GM12875 (cell line): ENCODE data around the gene ZNRF3.

Source experiments
- H3K4me3 ChIP-seq: one replicate; pipeline ENCODE4 v1.5.1; 2011; ENCODE audit warnings: low read depth, low read length, control low read depth
- CTCF ChIP-seq: IDR thresholded peaks from 2 replicates; pipeline ENCODE4 v1.5.1; 2011; ENCODE audit warnings: low read depth, mild to moderate bottlenecking, control low read depth, inconsistent platforms, low read length, moderate library complexity, borderline replicate concordance; ENCODE audit not compliant: insufficient read depth

The ZNRF3 gene

GRCh38 chr22:28892175-28892731 lies 8.9 kb downstream of the ZNRF3 start:
- no peak overlapping the region for H3K4me3 ChIP-seq
- TF ChIP-seq CTCF = no peak

GRCh38 chr22:28893810-28894209 lies 10.4 kb downstream of the ZNRF3 start:
- no peak for TF ChIP-seq CTCF
- H3K4me3 ChIP-seq = no peak overlapping the region

- TF ChIP-seq CTCF = no peak
- no peak overlapping the region for H3K4me3 ChIP-seq
Measured at GRCh38 chr22:28894334-28894733, 11.0 kb downstream of the ZNRF3 start.

GRCh38 chr22:28894807-28895206 lies 11.4 kb downstream of the ZNRF3 start:
- no peak for TF ChIP-seq CTCF
- no peak overlapping the region for H3K4me3 ChIP-seq

- H3K4me3 ChIP-seq = no peak overlapping the region
Measured at GRCh38 chr22:28896611-28897010, 13.2 kb downstream of the ZNRF3 start.

GRCh38 chr22:28898233-28898629 lies 14.9 kb downstream of the ZNRF3 start:
- no peak overlapping the region for H3K4me3 ChIP-seq
- no peak for TF ChIP-seq CTCF

More at GRCh38 chr22:28896611-28897010, 13.2 kb downstream of the ZNRF3 start:
- TF ChIP-seq CTCF = no peak

- TF ChIP-seq CTCF = no peak
- no peak overlapping the region for H3K4me3 ChIP-seq
Measured at GRCh38 chr22:28899199-28899853, 16.0 kb downstream of the ZNRF3 start.
